Measurements from ENCODE around the gene PEF1.

Gene PEF1

DNA sequence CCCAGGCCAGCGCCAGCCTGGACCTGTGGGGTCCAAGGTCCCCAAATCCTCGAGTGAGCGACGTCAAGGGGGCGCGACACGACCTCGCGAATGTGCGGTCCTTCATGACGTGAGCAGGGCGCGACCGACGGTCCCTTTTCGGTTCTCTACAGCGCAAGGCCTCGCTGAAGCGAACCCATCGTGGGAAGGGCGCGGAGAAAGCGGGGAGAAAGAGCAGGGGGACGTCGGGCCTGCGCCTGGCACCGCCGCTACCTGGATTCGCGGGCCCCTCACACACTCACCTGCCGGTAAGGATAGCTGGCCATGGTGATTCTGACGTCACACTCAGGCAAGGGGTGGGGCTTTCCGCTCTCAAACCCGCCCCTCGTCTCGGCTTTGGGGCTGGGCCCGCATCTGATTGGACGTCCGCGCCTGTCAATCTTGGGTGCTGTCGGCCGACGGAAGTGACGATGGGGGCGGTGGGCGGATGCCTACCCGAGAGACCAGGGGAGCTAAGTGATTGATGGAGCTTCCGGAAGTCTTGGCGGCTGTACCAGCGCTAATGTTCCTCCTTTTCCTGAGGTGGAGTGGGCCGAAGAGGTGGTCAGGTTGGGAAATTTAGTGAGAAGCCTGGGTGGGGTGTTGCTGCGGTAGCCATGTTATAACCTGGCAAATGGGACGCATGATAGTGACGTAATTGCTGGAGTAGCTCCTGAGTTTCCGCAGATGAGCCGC is at the start of gene PEF1:
Gene PEF1, minus strand, starts transcription at position 317 of the 714 bp plus-strand sequence. Its CDS starts 12 bp downstream, at position 305.
- DNase-seq: peak; percentile 96
- in situ Hi-C loops (cut with HindIII; ENCODE audit: low pct_ligation_motif_present, low pct_unique_long_range_greater_than_20kb, low sequenced_read_pairs): no loop called here

GRCh38 chr1:31693231-31693630 is 48.6 kb upstream of the PEF1 start:
- in situ Hi-C loops (cut with HindIII; ENCODE audit: low pct_ligation_motif_present, low pct_unique_long_range_greater_than_20kb, low sequenced_read_pairs): no loop called here
- DNase-seq: no peak

DNA sequence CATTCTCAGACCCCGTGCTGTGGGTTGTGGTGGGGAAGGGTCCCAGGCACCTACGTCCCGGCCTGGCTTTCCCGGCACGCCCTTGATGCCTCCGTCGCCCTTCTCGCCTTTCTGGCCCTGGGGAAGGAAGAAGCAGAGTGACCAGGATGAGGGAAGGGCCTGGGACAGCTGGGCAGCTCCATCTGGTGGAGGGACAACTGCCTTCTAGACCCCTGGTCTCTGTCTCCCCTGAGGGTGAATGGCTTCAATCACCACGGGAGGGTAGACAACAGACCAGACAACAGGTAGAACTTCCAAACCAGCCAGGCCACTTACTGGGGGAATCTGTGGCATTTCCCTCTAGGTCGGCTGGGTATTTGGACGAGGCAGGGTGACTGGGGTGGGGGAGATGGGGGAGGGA is 47.3 kb upstream of the PEF1 start:
- no peak for DNase-seq
- in situ Hi-C loops (cut with HindIII; ENCODE audit: low pct_ligation_motif_present, low pct_unique_long_range_greater_than_20kb, low sequenced_read_pairs): no loop called here

GRCh38 chr1:31691446-31691845 is 46.8 kb upstream of the PEF1 start:
- DNase-seq: no peak
- in situ Hi-C loops (cut with HindIII; ENCODE audit: low pct_ligation_motif_present, low pct_unique_long_range_greater_than_20kb, low sequenced_read_pairs): no loop called here

DNA sequence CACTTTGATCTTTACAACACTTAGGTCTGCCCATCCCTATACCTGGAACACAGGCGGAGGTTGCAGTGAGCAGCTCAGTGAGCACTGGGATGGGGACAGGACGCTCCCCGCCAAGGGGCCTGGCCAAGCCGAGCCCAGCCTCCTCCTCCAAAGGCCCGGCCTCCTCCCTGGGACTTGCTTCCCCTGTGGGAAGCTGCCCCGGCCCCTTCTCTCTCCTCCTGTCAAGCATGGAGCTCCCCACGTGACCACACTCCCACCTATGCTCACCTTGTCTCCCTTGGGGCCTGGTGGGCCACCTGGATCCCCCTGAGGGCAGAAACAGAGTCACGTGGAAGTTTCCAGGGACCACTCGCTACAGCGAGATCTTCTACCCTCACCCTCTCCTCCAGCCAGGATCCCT is 46.2 kb upstream of the PEF1 start:
- in situ Hi-C loops (cut with HindIII; ENCODE audit: low pct_ligation_motif_present, low pct_unique_long_range_greater_than_20kb, low sequenced_read_pairs): no loop called here

GRCh38 chr1:31689854-31690253 is 45.2 kb upstream of the PEF1 start:
- DNase-seq: peak; percentile 90
- in situ Hi-C loops (cut with HindIII; ENCODE audit: low pct_ligation_motif_present, low pct_unique_long_range_greater_than_20kb, low sequenced_read_pairs): no loop called here

More for the DNA sequence above, 46.2 kb upstream of the PEF1 start:
- DNase-seq: no peak

DNA sequence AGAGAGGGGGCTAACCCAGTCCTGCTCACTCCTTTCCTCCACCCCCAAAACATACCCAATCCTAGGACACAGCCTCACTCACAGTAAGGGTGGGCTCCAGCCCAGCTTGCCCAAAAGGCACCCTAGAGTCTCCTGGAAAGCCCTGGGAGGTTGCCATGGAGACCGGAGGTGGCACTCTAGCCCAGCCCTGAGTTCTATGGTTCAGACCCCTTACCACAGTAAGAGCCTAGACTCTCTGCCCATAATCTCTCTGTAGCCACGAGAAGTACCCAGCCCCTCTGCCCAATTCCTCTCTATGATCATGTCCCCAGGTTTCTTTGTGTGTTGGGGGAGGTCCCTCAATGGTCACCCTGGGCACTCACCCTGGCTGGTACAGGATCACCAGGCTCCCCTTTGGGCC is 44.7 kb upstream of the PEF1 start:
- DNase-seq: no peak
- in situ Hi-C loops (cut with HindIII; ENCODE audit: low pct_ligation_motif_present, low pct_unique_long_range_greater_than_20kb, low sequenced_read_pairs): no loop called here

GRCh38 chr1:31688233-31688918 is 43.7 kb upstream of the PEF1 start:
- in situ Hi-C loops (cut with HindIII; ENCODE audit: low pct_ligation_motif_present, low pct_unique_long_range_greater_than_20kb, low sequenced_read_pairs): no loop called here
- no peak for DNase-seq

GRCh38 chr1:31687601-31688000 is 42.9 kb upstream of the PEF1 start:
- in situ Hi-C loops (cut with HindIII; ENCODE audit: low pct_ligation_motif_present, low pct_unique_long_range_greater_than_20kb, low sequenced_read_pairs): no loop called here
- DNase-seq: no peak

DNA sequence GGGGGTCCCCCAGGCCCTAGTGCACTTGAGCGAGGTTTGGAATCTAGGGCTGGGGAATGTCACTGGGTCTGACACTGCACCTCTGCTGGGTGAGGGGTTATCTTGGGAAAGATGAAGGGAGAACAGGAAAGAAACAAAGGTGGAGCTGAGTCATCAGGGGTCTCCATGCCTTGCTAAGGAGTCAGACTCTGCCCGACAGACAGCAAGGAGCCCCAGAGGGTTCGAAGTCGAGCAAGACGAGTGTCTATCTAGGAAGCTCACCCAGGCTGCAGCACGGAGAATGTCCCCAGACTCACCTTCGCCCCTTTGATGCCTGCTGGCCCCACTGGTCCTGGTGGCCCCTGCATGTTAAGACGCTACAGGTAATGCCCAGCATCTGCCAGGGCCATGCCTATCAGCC is 41.1 kb upstream of the PEF1 start:
- in situ Hi-C loops (cut with HindIII; ENCODE audit: low pct_ligation_motif_present, low pct_unique_long_range_greater_than_20kb, low sequenced_read_pairs): no loop called here
- no peak for DNase-seq

DNA sequence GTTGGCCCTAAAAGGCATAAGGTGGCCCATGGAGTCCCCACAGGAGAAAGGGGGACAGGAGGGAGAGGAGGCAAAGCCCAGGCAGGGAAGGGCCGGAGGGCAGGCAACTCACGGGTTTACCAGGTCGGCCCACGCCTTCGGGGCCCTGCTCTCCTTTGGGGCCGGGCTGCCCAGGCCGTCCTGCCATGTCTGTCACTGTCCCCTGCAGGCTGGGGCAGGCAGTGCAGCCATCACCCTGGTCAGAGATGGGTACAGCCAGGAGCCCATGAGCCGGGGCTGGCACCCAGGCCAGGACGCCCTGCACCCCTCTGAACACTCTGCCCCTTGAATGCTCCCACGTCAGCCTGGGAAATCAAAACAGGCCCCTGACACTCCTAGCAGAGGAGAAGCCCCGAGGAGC is 39.3 kb upstream of the PEF1 start:
- DNase-seq: peak; percentile 16
- in situ Hi-C loops (cut with HindIII; ENCODE audit: low pct_ligation_motif_present, low pct_unique_long_range_greater_than_20kb, low sequenced_read_pairs): no loop called here

- in situ Hi-C loops (cut with HindIII; ENCODE audit: low pct_ligation_motif_present, low pct_unique_long_range_greater_than_20kb, low sequenced_read_pairs): no loop called here
- no peak for DNase-seq
Observed at GRCh38 chr1:31681415-31681814, 36.7 kb upstream of the PEF1 start.

DNA sequence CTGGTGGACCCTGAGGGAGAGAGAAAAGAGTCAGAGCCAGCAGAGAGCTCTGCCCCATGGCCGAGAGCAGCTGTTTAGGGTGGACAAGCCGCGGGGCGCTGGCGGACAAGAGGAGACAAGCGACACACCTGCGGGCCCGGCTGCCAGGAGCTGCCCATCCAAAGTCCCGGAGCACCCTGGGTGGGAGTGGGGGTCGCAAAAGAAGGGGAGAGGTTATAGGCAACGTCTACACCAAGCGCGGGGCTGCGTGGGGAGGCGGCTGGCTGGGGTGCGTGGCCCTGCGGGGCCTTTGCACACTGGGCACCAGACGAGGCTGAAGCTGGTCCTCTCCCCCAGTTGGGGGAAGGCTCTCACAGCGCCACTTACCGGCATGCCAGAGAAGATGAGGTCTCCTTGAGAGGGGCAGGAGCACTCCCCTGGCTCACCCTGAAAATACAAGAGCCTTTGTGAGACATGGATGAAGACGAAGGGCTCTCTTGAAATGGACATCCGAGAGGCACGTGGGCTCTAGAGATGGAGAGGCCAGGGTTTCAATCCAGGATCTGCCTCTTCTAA is 35.1 kb upstream of the PEF1 start:
- no peak for DNase-seq
- in situ Hi-C loops (cut with HindIII; ENCODE audit: low pct_ligation_motif_present, low pct_unique_long_range_greater_than_20kb, low sequenced_read_pairs): no loop called here

- in situ Hi-C loops (cut with HindIII; ENCODE audit: low pct_ligation_motif_present, low pct_unique_long_range_greater_than_20kb, low sequenced_read_pairs): no loop called here
- DNase-seq: no peak
Observed at GRCh38 chr1:31679091-31679490, 34.4 kb upstream of the PEF1 start.

- no peak for DNase-seq
- in situ Hi-C loops (cut with HindIII; ENCODE audit: low pct_ligation_motif_present, low pct_unique_long_range_greater_than_20kb, low sequenced_read_pairs): no loop called here
Observed at GRCh38 chr1:31678681-31679080, 34.0 kb upstream of the PEF1 start.

DNA sequence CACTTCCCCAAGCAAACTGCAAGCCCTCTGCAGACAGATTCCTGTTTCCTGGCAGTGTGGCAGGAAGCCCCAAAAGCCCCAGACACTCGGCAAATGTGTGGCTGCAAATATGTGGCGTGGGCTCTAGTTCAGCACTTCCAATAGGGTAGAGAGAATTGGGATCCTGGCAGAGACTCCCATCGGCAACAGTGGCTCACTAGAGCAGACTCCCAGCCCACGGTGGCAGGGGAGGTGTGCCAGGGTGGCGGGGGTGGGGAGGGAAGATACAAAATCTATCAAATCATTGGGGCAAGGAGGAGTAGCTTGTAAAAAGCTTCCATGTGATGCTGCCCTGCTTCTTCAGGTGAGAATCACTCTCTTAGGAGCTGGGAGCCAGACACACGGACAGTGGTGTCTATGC is 33.3 kb upstream of the PEF1 start:
- DNase-seq: no peak
- in situ Hi-C loops (cut with HindIII; ENCODE audit: low pct_ligation_motif_present, low pct_unique_long_range_greater_than_20kb, low sequenced_read_pairs): no loop called here

DNA sequence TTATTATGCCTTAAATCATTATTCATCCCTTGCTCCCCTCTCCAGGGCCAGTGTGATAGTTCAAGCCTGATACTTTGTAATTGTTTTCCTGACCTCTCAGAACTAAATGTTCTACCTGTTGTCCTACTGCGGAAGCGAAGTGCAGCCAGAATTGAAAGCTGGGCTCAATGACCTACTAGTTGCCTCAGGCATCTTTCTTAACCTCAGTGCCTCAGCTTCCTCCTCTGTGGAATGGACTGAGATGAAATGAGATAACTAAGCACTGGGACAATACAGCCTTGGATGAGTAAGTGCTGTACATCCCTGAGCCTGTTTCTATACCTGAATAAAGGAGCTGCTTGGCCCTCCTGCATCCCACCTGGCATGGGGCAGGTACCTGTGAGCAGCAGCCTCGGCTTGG is 32.7 kb upstream of the PEF1 start:
- no peak for DNase-seq
- in situ Hi-C loops (cut with HindIII; ENCODE audit: low pct_ligation_motif_present, low pct_unique_long_range_greater_than_20kb, low sequenced_read_pairs): no loop called here

DNA sequence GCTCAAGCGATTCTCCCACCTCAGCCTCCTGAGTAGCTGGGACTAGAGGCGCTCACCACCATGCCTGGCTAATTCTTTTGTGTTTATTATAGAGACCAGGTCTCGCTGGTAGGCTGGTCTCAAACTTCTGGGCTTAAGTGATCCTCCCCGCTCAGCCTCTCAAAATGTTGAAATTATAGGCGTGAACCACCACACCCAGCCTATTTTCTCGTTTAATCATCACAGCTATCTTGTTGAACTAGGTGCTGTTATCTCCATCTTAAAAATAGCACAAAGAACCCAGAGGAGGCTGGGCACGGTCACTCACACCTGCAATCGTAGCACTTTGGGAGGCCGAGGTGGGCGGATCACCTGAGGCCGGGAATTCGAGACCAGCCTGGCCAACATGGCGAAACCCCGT is 31.1 kb upstream of the PEF1 start:
- DNase-seq: no peak
- in situ Hi-C loops (cut with HindIII; ENCODE audit: low pct_ligation_motif_present, low pct_unique_long_range_greater_than_20kb, low sequenced_read_pairs): no loop called here

DNA sequence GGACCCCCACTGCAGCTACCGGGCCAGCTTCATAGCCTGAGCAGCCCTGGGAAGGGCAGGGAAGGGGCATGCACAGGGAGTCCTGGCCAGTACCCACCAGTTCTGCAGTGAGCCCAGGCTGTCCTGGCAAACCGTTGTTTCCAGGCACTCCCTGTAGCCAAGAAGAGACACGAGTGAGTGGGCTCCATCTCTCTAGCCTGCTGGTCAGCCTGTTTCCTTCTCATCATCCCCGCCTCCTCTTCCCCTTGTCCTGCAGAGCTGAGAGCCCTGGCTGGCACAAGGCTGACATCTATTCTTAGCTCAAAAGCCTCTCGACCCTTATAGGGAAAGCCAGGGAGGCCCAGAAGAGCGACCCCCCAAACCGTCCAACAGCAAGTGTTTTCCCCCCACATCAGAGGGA is 30.5 kb upstream of the PEF1 start:
- no peak for DNase-seq
- in situ Hi-C loops (cut with HindIII; ENCODE audit: low pct_ligation_motif_present, low pct_unique_long_range_greater_than_20kb, low sequenced_read_pairs): no loop called here

DNA sequence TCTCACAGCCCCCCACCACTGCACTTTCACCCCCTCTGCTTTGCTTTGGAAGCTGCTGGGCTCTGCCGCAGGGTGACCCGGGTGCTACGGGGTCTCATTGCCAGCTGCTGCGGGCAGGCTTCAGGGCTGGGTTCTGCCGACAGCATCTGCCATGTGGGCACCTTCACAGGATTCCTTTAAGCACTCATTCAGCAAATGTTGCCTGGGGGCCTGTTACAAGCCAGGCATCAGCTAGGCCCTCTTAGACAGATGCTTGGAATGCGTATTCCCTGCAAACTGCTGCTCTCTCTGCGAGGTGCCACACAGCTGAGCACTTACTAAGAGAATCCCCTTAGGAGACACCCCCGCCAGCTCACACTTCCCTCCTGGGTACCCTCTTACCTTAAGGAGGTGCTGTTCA is 29.9 kb upstream of the PEF1 start:
- DNase-seq: no peak
- in situ Hi-C loops (cut with HindIII; ENCODE audit: low pct_ligation_motif_present, low pct_unique_long_range_greater_than_20kb, low sequenced_read_pairs): no loop called here
